SK-N-SH (cell line): ENCODE measurements around the gene CD19. TPM values are rescaled to one million over a fixed set of nuclear protein-coding genes. Genes with fewer than 3 reads are reported as not detected.

Source experiments
- CTCF ChIA-PET: fragments of 300-600, 350-600 bp; formaldehyde crosslinking; extraction: SDS; loops from one replicate; lab custom pipeline; 2021; lab: Yijun Ruan, JAX
- POLR2A ChIA-PET: fragments of 350-600 bp; sonication (Branson Sonifier 250); formaldehyde crosslinking; extraction: SDS; loops from one replicate; lab custom pipeline; 2020; ENCODE audit warnings: antibody characterized with exemption, inconsistent platforms; lab: Yijun Ruan, JAX
- DNase-seq: peaks from one replicate; pipeline ENCODE4 v3.0.0; 2012
- H2AFZ ChIP-seq: fragments of 200-600 bp; sonication (generic); 2 replicates; pipeline ENCODE4 v1.8.1; 2016; ENCODE audit warnings: antibody characterized with exemption, mild to moderate bottlenecking, low read depth
- H3F3A ChIP-seq: fragments of 200-600 bp; sonication (generic); replicated peaks from 2 replicates; pipeline ENCODE3; 2016; ENCODE audit warnings: antibody characterized with exemption, mild to moderate bottlenecking; ENCODE audit not compliant: insufficient read depth
- H3K27ac ChIP-seq, 2 experiments: fragments of 200-500 bp in 1 of 2; fragments of 200-600 bp in 1 of 2; sonication (Bioruptor generic) in 1 of 2; sonication (generic), shearing (Covaris generic) in 1 of 2; 2 replicates each; pipeline versions ENCODE4 v1.5.1 to v1.6.1; 2014 to 2016; ENCODE audit warnings: low read depth in 2 of 2, inconsistent platforms in 1 of 2, low read length in 1 of 2, mild to moderate bottlenecking in 1 of 2, mixed read lengths in 1 of 2
- H3K27me3 ChIP-seq: fragments of 200-600 bp; sonication (generic), shearing (Covaris generic); 2 replicates; pipeline ENCODE4 v1.6.1; 2016; ENCODE audit warnings: mixed run types; ENCODE audit not compliant: insufficient read depth
- H3K36me3 ChIP-seq, 2 experiments: fragments of 200-500 bp in 1 of 2; fragments of 200-600 bp in 1 of 2; sonication (Bioruptor generic) in 1 of 2; sonication (generic) in 1 of 2; replicated peaks in 1 of 2; 2 replicates each; pipeline versions ENCODE3 to v1.5.1; 2014 to 2016; ENCODE audit warnings: low read length in 1 of 2, mild to moderate bottlenecking in 1 of 2; ENCODE audit not compliant: insufficient read depth in 2 of 2, control insufficient read depth in 1 of 2
- H3K4me1 ChIP-seq, 2 experiments: fragments of 200-500 bp in 1 of 2; fragments of 200-600 bp in 1 of 2; sonication (Bioruptor generic) in 1 of 2; sonication (generic), shearing (Covaris generic) in 1 of 2; 2 replicates each; pipeline versions ENCODE4 v1.5.1 to v1.6.1; 2014 to 2016; ENCODE audit warnings: low read depth in 1 of 2, low read length in 1 of 2, mixed run types in 1 of 2; ENCODE audit not compliant: insufficient read depth in 2 of 2, control insufficient read depth in 1 of 2
- H3K4me2 ChIP-seq: fragments of 200-600 bp; sonication (generic), shearing (Covaris generic); 2 replicates; pipeline ENCODE4 v1.6.1; 2017; ENCODE audit warnings: mixed run types
- H3K4me3 ChIP-seq, 2 experiments: fragments of 200-500 bp in 1 of 2; fragments of 200-600 bp in 1 of 2; sonication (Bioruptor generic) in 1 of 2; sonication (generic), shearing (Covaris generic) in 1 of 2; 2 replicates each; pipeline versions ENCODE4 v1.5.1 to v1.8.1; 2014 to 2016; ENCODE audit warnings: low read depth in 2 of 2, inconsistent platforms in 1 of 2, low read length in 1 of 2, mild to moderate bottlenecking in 1 of 2, mixed read lengths in 1 of 2, moderate library complexity in 1 of 2
- H3K79me2 ChIP-seq: fragments of 200-600 bp; sonication (generic); 2 replicates; pipeline ENCODE4 v1.8.1; 2017; ENCODE audit warnings: mild to moderate bottlenecking; ENCODE audit not compliant: insufficient read depth
- H3K9ac ChIP-seq: fragments of 200-600 bp; sonication (generic); 2 replicates; pipeline ENCODE4 v1.6.1; 2017; ENCODE audit warnings: mixed run types
- H3K9me2 ChIP-seq: fragments of 200-600 bp; sonication (generic); 2 replicates; pipeline ENCODE4 v1.6.1; 2017; ENCODE audit warnings: mixed run types
- H3K9me3 ChIP-seq: fragments of 200-600 bp; sonication (generic); 2 replicates; pipeline ENCODE4 v1.6.1; 2017; ENCODE audit warnings: mixed run types, mild to moderate bottlenecking, moderate library complexity
- H4K20me1 ChIP-seq: fragments of 200-600 bp; sonication (generic); 2 replicates; pipeline ENCODE4 v1.6.1; 2017; ENCODE audit warnings: mild to moderate bottlenecking, mixed run types; ENCODE audit not compliant: insufficient read depth
- ELF1 ChIP-seq: IDR thresholded peaks from 2 replicates; pipeline ENCODE4 v1.4.0; 2012
- EP300 ChIP-seq, 2 experiments: IDR thresholded peaks; 2 replicates each; pipeline versions ENCODE4 v1.4.0 to v1.6.1; 2012; ENCODE audit warnings: borderline replicate concordance in 1 of 2, low read depth in 1 of 2, low read length in 1 of 2
- EZH2phosphoT487 ChIP-seq: fragments of 200-600 bp; sonication (generic); IDR thresholded peaks from 2 replicates; pipeline ENCODE4 v1.6.1; 2017; ENCODE audit warnings: low read depth, mixed run types, mild to moderate bottlenecking, antibody characterized with exemption, moderate library complexity, borderline replicate concordance
- FOSL2 ChIP-seq: IDR thresholded peaks from 2 replicates; pipeline ENCODE4 v1.4.0; 2012; ENCODE audit warnings: low read depth, mild to moderate bottlenecking, moderate library complexity, borderline replicate concordance
- GABPA ChIP-seq: IDR thresholded peaks from 2 replicates; pipeline ENCODE4 v1.4.0; 2012; ENCODE audit warnings: low read depth, mild to moderate bottlenecking
- GATA2 ChIP-seq: sonication (generic); formaldehyde crosslinking; IDR thresholded peaks from 2 replicates; pipeline ENCODE4 v1.5.0; 2020; ENCODE audit warnings: mild to moderate bottlenecking, missing genetic modification reagents
- JUND ChIP-seq: IDR thresholded peaks from 2 replicates; pipeline ENCODE4 v1.4.0; 2012
- MXI1 ChIP-seq: IDR thresholded peaks from 2 replicates; pipeline ENCODE4 v1.6.1; 2012; ENCODE audit warnings: mild to moderate bottlenecking, low read depth, low read length, improper control_type of control experiment
- NFIC ChIP-seq: IDR thresholded peaks from 2 replicates; pipeline ENCODE4 v1.4.0; 2012; ENCODE audit warnings: borderline replicate concordance
- RAD21 ChIP-seq: IDR thresholded peaks from 2 replicates; pipeline ENCODE4 v1.6.1; 2012; ENCODE audit warnings: mild to moderate bottlenecking, low read length
- RXRA ChIP-seq: IDR thresholded peaks from 2 replicates; pipeline ENCODE4 v1.4.0; 2012; ENCODE audit warnings: low read depth, mild to moderate bottlenecking, borderline replicate concordance
- SIN3A ChIP-seq: IDR thresholded peaks from 2 replicates; pipeline ENCODE4 v1.6.1; 2012; ENCODE audit warnings: low read depth, mild to moderate bottlenecking, low read length, moderate library complexity, borderline replicate concordance
- SMC3 ChIP-seq: IDR thresholded peaks from 2 replicates; pipeline ENCODE4 v1.6.1; 2012; ENCODE audit warnings: low read depth, low read length, improper control_type of control experiment
- TEAD4 ChIP-seq: IDR thresholded peaks from 2 replicates; pipeline ENCODE4 v1.4.0; 2012; ENCODE audit warnings: mild to moderate bottlenecking, borderline replicate concordance; ENCODE audit not compliant: insufficient read depth
- YY1 ChIP-seq: IDR thresholded peaks from 2 replicates; pipeline ENCODE4 v1.4.0; 2012; ENCODE audit warnings: low read depth, mild to moderate bottlenecking
- WGBS: methylation state at CpG from one replicate; pipeline ENCODE4 v1.1.6; 2017; ENCODE audit warnings: low lambda C conversion rate; 5-methylcytosine and 5-hydroxymethylcytosine counted together
- polyA plus RNA-seq, 3 experiments: library from polyadenylated mRNA; depleted of rRNA; stranded (reverse); fragments of >200 nt; gene quantifications; 2 replicates each; pipeline ENCODE4 v1.2.3, GENCODE V29; 2012
- TF ChIP-seq, protein P1 (sequence below): fragments of 150-350 bp; IDR thresholded peaks from 2 replicates; pipeline ENCODE4 v1.6.1; 2016; ENCODE audit warnings: mild to moderate bottlenecking, low read depth, low read length
- TF ChIP-seq, protein P2 (sequence below): fragments of 200-600 bp; sonication (generic); IDR thresholded peaks from 2 replicates; pipeline ENCODE4 v1.6.1; 2017; ENCODE audit warnings: antibody characterized with exemption, mild to moderate bottlenecking, moderate library complexity
- TF ChIP-seq, protein P3 (sequence below): IDR thresholded peaks from 2 replicates; pipeline ENCODE4 v1.4.0; 2012; ENCODE audit warnings: low read depth

The CD19 gene
- polyA plus RNA-seq, 1 of the 3 experiments (the other 2 are of a cell fraction) = not detected

DNA sequence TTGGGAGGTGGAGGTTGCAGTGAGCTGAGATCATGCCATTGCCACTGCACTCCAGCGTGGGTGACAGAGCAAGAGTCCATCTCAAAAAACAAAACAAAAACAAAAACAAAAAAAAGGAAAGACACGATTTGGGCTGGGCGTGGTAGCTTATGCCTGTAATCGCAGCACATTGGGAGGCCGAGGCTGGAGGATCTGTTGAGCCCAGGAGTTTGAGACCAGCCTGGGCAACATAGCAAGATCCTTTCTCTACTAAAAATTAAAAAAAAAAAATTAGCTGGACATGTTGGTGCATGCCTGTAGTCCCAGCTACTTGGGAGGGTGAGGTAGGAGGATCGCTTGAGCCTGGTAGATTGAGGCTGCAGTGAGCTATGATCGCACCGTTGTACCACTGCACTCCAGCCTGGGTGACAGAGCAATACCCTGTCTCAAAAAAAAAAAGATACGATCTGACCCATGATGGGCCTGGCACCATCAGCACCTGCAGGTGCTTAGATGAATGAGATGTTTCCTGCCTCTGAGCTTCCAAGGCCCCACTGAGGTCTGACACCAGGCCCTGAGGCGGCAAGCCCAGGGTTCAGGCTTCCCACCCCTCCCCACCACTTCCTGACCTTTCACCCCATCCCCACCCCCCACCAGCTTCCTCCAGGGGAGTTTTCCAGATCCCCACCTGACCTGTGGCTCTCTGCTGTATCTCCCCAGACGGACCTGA is 31.7 kb upstream of the CD19 start:
- Histone ChIP-seq H4K20me1 (no peaks in the 10 kb centered on the region), H3F3A (no peaks in the 10 kb centered on the region), H3K4me3 (no peak overlapping the region), H3K9me2 (no peaks in the 10 kb centered on the region), H3K27me3 (no peaks in the 10 kb centered on the region), H3K9me3 (no peaks in the 10 kb centered on the region), H3K79me2 (no peaks in the 10 kb centered on the region), H3K9ac (no peak overlapping the region), H2AFZ (no peak overlapping the region), H3K36me3 (peaks cover 0 to 1% of the 10 kb centered on the region in 2 experiments), H3K4me2 (no peak overlapping the region), H3K27ac (no peak overlapping the region), H3K4me1 (no peaks in the 10 kb centered on the region)
- ChIA-PET CTCF (interaction anchor here (1.2 kb wide), 1 partner anchor 19 kb away, joined by 3 read pairs; no protein-coding TSS in a partner anchor), POLR2A (interaction anchor here (0.6 kb wide), 1 partner anchor 21 kb away, joined by 4 read pairs; no protein-coding TSS in a partner anchor)
- no peak for DNase-seq
- TF ChIP-seq GABPA = no peak
- no peak for TF ChIP-seq SIN3A
- 95% methylated on average over 11 of the region's 11 CpGs for WGBS

DNA sequence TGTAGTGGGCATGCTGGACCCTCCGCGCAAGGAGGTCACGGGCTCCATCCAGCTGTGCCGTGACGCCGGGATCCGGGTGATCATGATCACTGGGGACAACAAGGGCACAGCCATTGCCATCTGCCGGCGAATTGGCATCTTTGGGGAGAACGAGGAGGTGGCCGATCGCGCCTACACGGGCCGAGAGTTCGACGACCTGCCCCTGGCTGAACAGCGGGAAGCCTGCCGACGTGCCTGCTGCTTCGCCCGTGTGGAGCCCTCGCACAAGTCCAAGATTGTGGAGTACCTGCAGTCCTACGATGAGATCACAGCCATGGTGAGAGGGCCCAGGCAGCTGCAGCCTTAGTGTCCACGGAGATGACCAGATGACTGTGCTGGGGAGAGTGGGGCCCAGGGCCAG is 31.2 kb upstream of the CD19 start:
- Histone ChIP-seq H3K27ac (no peak overlapping the region), H4K20me1 (no peaks in the 10 kb centered on the region), H3K4me2 (no peak overlapping the region), H3K36me3 (peaks cover 0 to 3% of the 10 kb centered on the region in 2 experiments), H3K9me2 (no peaks in the 10 kb centered on the region), H3K4me3 (no peak overlapping the region), H3K4me1 (no peaks in the 10 kb centered on the region), H3K27me3 (no peaks in the 10 kb centered on the region), H3F3A (no peaks in the 10 kb centered on the region), H2AFZ (no peak overlapping the region), H3K9me3 (no peaks in the 10 kb centered on the region), H3K79me2 (no peaks in the 10 kb centered on the region), H3K9ac (no peak overlapping the region)
- TF ChIP-seq FOSL2 (no peak), RXRA (no peak), ELF1 (no peak), SMC3 (no peak), MXI1 (no peak), TEAD4 (no peak), SIN3A (no peak), GATA2 (CRISPR knock-in tag) (no peak), EZH2phosphoT487 (no peak), EP300 (IDR thresholded peaks at IDR 0.05; ENCODE audit: borderline replicate concordance in 1 of 2, low read depth in 1 of 2, low read length in 1 of 2) (no peak), NFIC (no peak), RAD21 (no peak), GABPA (no peak), JUND (no peak), YY1 (no peak)
- TF ChIP-seq, protein P1, sequence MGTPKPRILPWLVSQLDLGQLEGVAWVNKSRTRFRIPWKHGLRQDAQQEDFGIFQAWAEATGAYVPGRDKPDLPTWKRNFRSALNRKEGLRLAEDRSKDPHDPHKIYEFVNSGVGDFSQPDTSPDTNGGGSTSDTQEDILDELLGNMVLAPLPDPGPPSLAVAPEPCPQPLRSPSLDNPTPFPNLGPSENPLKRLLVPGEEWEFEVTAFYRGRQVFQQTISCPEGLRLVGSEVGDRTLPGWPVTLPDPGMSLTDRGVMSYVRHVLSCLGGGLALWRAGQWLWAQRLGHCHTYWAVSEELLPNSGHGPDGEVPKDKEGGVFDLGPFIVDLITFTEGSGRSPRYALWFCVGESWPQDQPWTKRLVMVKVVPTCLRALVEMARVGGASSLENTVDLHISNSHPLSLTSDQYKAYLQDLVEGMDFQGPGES = no peak
- TF ChIP-seq, protein P2, sequence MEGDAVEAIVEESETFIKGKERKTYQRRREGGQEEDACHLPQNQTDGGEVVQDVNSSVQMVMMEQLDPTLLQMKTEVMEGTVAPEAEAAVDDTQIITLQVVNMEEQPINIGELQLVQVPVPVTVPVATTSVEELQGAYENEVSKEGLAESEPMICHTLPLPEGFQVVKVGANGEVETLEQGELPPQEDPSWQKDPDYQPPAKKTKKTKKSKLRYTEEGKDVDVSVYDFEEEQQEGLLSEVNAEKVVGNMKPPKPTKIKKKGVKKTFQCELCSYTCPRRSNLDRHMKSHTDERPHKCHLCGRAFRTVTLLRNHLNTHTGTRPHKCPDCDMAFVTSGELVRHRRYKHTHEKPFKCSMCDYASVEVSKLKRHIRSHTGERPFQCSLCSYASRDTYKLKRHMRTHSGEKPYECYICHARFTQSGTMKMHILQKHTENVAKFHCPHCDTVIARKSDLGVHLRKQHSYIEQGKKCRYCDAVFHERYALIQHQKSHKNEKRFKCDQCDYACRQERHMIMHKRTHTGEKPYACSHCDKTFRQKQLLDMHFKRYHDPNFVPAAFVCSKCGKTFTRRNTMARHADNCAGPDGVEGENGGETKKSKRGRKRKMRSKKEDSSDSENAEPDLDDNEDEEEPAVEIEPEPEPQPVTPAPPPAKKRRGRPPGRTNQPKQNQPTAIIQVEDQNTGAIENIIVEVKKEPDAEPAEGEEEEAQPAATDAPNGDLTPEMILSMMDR = no peak
- TF ChIP-seq, protein P3, sequence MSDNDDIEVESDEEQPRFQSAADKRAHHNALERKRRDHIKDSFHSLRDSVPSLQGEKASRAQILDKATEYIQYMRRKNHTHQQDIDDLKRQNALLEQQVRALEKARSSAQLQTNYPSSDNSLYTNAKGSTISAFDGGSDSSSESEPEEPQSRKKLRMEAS = no peak
- POLR2A ChIA-PET = interaction anchor here (0.6 kb wide), 1 partner anchor 20 kb away, joined by 4 read pairs; no protein-coding TSS in a partner anchor
- no peak for DNase-seq
- CTCF ChIA-PET = interaction anchor here (1.2 kb wide), 1 partner anchor 19 kb away, joined by 3 read pairs; no protein-coding TSS in a partner anchor
- WGBS = 97% methylated on average over 18 of the region's 25 CpGs
